Glomerular visceral epithelial cell (primary cell): ENCODE results near the gene NUP58.
A peak's percentile ranks its signal among the peaks of the same experiment; 100 is the strongest.
"Not testable (repeated sequence)": the region's sequence is repeated elsewhere in the genome, so short reads cannot be mapped to it uniquely, and the experiment has no call there.

Source experiments
- DNase-seq: peaks from one replicate; pipeline ENCODE4 v3.0.0-alpha.2; 2016; ENCODE audit errors: extremely low spot score

NUP58 gene

DNA sequence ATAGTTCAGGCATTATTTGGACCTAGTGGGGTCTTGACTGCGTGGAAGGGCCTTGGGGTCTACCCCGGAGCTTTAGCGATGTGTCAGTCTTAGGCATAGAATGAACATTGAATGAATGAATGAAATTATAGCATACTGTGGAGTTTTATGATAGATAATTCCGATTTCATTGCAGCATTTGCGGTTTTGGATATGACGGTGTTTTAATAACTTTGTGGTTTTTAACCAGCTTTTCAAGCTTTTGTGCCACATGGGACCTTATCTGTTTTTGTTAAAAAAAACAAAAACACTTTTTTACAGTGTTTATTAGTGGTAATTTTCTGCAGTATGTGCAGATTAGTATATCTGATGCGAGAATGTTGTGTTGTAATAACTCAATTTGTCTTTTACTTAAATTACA lies 696 bp downstream of the NUP58 start:
- DNase-seq = no peak

DNA sequence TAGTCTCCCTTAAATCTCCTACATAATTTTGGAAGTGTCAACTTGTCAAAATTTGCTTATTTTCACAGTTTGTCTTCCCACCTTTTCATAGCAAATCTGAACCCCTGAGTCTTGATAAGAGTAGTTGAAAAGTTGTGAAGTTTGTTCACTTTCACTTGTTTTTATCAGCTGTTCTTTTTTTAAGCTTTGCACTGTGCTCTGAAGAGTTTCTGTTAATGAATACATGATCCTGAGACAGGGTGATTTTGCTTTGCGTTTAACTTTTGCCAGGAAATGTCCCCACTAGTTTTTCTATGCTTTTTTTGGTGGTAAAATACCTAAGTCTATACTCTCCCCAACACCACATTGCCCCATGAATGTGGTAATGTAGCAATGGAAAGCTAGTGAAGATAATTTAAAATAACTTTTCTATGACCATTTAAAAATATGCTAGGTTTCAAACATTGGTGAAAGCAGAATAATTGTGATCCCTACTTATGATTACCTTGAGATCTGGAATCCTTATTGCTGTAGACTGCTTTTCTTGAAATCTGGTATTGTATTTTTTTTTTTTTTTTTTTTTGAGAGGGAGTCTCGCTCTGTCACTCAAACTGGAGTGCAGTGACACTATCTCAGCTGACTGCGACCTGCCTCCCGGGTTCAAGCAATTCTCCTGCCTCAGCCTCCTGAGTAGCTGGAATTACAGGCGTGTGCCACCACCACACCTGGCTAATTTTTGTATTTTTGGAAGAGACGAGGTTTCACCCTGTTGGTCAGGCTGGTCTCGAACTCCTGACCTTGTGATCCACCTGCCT lies 5.4 kb downstream of the NUP58 start:
- no peak for DNase-seq

DNA sequence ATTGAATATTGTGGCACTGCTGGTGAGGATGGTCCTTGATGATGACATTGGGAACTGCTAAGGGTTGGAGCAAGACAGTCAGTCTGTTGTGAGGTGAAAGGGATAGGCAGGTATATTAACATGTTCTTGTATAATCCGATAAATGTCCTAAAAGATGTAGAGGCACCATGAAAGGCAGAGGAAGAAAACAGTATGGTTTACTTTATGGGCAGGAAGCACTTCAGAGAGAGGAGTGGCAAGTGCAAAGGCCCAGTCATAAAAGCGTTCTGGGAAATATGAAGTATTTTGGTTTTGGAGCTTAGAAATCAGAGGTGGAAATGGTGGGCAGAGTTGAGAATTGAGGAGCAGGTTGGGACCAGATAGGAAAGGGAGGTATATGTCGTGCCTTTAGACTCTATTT lies 9.5 kb downstream of the NUP58 start:
- DNase-seq = no peak

DNA sequence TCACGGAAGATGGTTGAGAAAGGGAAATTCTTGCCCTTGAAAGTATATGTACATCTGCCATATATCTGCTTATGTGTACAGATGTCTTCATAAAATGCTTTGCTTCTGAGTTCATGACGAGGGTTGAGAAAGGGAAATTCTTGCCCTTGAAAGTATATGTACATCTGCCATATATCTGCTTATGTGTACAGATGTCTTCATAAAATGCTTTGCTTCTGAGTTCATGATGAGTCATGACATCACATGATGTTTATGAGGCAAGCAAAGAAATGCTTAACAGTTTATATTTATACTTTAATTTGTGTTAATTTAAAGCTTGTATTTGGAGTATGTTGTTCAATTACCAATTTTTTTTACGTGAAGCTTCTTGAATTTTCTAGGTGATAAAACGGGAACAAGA lies 17.5 kb downstream of the NUP58 start:
- not testable (repeated sequence) for DNase-seq

DNA sequence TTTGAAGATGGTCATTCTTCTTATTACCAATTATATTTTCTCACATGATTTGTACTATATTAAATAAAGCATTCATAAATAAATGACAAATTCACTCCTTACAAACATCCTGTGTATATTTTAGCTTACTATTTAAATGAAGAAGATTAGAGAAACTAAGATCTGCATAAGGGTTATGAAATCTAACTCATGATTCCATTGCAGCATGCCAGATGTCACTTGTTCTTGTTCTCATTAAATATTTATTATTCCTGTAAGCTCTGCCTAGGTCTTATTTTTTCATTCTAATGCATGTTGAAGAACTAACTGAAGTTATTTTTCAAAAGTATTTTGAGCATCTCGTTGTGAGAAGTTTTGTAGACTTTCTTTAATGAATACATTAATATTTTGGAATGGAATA lies 18.3 kb downstream of the NUP58 start:
- no peak for DNase-seq

DNA sequence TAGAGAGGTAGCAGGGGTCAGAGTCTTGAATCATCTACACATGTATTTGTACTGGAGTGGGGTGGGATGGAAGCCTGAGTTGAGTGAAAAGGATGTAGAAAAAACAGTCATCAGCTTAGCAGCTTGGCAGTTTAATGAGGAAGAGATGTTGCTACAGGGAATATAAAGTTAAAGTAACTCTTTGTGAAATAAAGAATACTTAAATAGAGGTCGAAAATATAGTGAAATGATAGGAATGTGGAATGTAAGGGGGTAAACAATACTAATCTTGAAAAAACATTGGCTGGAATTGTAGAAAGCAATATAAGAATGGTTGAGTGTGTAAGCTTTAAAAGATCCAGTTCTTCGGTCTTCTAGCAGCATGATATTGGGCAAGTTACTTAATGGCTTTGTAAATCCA lies 22.7 kb downstream of the NUP58 start:
- no peak for DNase-seq

DNA sequence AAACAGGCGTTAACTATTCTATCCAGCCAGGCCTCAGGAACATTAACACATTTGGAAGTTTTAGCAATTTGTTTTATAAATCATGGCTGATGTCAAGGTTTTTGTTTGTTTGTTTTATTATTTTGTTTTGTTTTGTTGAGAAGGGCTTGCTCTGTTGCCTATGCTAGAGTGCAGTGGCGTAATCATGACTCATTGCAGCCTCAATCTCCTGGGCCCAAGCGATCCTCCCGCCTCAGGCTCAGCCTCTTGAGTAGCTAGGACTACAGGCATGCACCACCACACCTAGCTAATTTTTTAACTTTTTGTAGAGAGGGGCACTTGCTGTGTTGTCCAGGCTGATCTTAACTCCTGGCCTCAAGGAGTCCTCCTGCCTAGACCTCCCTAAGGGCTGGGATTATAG lies 28.3 kb downstream of the NUP58 start:
- DNase-seq = no peak

DNA sequence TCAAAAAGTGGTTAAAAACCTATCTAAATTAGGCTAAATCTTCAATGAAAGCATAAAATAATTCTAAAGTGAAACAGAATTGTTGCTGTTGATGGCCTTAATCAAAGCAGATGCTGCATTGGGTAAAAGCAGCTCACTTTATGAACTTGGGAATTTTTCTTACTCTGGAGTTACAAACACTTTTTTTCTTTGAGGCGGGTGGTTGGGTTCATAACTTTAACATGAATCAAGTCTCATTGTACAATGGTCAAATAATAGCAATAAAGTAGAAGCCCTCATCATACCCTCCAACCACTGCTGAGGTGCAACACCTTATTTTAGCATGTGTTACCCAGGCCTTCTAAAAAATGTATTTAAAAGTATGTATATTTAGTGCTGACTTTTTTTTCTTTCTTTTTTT lies 29.1 kb downstream of the NUP58 start:
- no peak for DNase-seq

DNA sequence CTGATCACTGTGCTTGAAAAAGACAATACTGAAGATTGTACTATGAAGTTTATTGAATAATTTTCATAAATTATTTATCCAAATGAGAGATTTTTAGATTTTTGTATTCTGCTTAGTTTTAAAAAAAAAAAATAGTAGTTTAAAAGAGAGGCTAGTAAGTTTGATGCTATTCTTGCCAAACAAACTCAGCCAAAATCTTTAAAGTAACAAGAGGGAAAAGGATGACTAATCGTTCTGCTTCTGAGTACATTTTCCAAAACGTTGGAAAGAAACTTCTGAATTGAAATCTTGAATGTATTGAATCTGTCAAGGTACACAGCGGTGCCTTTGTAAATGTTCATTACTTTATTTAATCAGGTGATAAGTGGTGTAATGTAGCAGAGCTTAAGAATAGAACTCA lies 34.4 kb downstream of the NUP58 start:
- DNase-seq = no peak

DNA sequence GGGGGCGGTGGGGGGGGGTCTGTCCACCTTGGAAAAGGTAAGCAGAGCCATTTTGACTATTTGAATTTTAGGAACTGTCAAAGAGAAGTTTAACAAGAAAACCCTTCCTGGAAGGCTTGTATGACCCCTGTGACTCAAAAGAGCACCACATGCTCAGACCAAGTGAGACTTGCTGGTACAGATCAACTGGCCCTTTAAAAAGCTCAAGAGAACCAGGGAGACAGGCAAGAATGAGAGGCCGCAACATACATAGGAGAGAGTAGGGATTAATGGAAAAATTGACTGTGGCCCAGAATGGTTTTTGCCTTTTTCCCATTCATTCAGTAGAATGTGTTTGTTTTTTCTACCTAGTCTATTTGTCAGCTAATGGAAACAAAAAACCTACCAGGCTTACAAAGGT lies 44.2 kb downstream of the NUP58 start:
- DNase-seq = no peak

DNA sequence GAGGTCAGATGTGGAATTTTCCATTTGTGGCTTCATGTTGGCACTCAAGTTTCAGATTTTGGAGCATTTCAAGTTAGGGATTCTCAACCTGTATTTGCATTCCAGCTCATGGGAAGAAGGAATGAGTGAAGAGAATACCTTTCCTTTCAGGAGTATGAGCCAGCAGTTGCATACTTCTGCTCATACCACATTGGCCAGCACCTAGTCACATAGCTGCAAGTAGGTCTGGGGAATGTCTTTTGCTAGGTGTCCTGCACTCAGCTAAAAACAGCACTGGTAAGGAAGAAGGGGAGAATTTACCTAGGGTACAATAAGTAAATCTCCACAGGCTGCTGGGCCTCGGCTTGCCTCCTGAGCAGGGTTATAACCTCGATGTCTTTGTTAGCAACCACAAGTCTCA lies 45.7 kb downstream of the NUP58 start:
- no peak for DNase-seq

DNA sequence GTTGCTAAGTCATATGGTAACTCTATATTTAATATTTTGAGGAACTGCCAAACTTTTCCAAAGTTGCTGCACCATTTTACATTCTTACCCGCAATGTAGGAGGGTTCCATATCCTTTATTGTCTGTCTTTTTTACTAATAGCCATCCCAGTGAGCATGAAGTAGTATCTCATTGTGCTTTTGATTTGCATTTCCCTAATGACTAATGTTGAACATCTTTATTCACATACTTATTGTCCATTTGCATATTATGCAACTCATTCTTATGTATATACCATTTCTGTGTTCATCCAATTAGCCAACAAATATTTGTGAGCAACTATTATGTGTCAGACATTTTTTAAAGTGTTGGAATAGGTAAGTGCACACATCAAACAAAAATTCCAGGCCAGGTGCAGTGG lies 50.0 kb downstream of the NUP58 start:
- DNase-seq = no peak

DNA sequence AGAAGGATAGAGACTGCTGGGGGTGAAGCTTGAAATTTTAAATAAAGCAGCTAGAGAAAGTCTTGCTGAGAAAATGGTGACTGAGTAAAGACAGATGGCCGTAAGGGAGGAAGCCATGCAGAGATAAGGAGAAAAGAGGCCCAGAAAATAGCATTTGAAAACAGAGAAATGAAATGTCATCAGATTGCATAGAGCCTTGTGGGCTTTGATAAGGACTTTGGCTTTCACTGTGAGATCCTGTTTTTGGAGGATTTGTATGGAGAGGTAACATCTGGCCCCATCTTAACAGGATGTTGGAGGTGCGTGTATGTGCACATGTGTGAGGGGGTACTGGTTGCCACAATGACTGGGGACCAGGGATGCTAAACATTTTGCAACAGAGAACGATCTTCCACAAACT lies 50.8 kb downstream of the NUP58 start:
- DNase-seq = no peak

DNA sequence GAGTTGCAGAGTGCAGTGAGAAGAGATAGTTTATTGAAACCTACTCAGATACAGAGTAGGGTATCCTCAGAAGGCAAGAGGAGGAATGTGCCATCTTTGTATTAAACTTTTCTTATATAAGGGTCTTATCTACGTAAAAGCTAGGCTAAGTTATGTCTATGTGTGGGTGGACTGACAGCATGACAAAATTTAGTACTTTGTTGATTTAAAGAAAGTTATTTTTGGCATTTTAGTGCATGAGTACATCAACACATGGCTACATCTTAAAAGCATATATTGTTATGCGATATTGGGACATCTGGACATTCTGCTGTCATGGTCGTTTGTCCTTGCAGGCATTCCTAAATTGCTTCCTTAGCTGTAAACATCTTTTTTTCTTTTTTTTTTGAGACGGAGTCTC lies 51.4 kb downstream of the NUP58 start:
- no peak for DNase-seq

DNA sequence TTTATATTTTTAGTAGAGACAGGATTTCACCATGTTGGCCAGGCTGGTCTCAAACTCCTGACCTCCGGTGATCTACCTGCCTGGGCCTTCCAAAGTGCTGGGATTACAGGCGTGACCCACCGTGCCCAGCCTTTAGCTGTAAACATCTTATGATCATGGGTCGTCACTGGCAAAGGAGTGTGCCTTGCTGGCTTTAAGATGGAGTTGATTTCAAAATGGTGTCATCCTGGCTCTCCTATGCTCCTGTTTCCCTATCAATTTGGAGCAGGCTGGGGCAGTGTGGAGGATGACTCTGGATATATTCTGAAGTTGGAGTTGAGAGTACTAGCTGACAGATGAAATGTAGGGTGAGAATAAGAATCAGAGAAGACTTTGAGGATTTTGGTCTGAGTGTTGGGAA lies 51.9 kb downstream of the NUP58 start:
- no peak for DNase-seq

DNA sequence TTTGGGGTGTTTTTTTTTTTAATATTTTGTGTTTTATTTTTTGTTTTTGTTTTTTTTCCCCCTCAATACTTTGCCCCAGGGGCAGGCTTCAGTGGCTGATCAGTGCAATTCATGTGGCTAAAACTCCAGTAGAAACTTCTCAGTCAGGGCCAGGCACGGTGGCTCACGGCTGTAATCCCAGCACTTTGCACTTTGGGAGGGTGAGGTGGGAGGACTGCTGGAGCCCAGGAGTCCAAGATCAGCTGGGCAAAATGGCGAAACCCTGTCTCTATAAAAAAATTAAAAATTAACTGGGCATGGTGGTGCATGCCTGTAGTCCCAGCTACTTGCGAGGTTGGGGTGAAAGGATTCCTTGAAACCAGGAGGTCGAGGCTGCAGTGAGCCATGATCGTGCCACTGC lies 53.0 kb downstream of the NUP58 start:
- DNase-seq = no peak

DNA sequence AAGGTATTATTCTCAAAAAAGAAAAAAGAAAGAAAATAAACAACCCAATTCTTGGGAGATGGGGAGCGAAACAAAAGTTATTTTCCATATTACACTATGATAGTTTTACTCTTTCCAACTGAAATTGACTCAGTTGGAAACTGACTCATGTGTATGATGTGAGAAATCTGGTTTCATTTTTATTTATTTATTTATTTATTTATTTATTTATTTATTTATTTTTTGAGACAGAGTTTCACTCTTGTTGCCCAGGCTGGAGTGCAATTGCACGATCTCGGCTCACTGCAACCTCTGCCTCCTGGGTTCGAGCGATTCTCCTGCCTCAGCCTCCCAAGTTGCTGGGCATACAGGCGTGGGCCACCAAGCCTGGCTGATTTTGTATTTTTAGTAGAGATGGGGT lies 59.0 kb downstream of the NUP58 start:
- not testable (repeated sequence) for DNase-seq

DNA sequence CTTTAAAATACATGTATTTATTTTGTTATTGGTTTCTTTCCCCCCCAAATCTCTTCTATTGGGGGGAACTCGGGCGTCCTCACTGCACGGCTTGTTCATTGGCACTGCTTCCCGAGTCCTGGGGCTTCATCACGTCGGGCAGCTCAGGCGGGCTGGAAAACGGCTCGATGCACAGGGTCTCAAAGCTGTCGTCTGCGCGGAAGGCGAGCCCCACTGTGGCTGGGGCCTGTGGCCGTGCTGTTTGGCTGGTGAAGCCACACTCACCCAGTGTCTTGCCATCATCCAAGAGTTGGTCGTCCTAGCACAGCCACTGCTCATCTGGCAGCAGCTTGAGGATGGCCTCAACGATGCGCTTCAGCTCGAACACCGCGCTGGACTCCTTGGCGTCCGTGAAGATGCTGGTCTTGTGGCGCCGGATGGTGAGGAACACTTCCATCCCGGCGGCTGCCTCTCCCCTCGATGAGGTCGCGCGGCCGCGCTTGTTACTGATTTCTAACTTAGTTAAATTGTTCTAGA lies 64.4 kb downstream of the NUP58 start:
- no peak for DNase-seq

DNA sequence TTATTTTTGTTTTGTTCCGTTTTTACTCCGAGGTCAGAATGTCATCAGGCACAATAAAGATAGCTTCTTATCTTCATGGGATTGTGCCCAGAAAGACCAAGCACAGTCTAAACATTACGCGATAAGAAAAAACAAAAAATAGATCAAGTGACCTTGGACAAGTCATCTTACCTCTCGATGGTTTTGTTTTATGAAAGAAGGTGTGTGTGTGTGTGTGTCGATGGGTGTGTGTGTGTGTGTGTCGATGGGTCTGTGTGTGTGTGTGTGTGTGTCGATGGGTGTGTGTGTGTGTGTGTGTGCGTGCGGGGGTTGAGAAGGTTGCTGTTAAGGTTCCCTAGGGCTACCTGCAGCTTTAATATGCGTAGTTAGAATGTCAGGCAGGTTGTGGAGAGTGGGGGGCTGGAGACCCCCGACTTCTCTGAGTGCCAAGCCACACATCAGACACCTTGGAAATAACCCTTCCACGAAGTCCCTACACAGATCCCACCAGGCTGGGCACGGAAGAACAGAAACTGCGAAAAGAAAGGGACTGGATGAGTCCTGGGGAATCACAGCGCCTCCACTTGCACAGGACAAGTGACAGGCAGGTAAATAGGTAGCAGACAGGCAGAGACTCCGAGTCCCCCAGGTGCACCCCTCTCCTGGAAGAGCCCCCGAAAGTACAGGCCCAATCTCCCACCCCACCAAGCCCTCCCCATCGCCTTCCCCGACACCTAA lies 69.9 kb downstream of the NUP58 start:
- DNase-seq = no peak

DNA sequence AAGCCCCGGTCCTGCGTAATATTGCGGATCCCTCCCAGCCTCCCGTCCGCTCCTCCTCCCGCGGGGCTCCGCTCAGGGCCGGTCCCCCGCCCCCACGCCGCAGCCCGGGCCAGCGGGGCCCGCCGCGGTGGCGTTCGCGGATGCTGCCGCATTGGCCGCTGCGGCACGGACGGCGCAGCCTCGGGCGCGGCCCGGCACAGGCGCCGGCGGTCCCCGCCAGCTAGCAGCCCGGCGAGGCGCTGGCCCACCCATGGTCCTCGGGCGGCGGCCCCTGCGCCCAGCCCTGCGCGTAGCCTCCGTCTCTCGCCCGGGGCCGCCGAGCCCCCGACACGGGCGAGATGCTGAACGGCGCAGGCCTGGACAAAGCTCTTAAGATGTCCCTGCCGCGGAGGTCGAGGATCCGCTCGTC lies 70.5 kb downstream of the NUP58 start, which contains the start of gene ATP8A2:
ATP8A2 (plus strand) TSS at position 100 of the 409 bp plus-strand sequence; CDS start at position 339, 239 bp downstream.
- DNase-seq = no peak

DNA sequence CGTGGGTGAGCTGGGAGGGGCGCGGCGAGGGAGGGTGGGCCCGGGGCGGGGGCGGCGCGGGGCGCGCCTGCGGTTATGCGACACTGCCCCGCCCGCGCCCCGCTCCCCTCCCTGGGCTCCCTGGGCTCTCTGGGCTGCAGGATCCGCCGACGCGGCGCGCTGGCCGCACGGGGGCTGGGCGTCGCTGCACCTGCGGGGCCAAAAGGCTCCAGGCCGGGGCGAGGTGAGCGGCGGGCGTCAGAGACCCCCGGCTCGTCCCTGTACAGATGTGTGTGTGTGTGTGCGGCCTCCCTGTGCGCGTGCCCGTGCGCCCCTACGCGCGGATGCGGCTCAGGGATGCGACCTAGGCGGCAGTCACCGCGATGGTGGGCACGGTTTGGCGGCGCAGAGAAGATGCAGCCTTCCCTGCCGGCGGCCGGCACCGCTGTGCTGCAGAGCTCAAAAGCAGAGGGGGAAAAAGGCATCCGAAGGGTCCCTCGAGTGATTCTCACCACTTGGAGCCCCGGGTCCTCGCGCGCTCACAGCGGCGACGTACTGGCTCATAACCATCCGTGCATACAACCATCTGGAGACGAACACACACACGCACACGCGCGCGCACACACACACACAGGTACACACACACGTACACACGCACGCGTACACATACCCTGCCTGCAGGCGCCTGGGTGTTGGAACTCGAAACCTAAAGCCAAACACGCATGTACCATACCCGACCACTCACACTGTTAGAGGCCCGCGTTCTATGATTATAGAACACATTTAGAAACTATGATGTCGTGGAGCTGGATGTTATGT lies 71.1 kb downstream of the NUP58 start:
- no peak for DNase-seq

DNA sequence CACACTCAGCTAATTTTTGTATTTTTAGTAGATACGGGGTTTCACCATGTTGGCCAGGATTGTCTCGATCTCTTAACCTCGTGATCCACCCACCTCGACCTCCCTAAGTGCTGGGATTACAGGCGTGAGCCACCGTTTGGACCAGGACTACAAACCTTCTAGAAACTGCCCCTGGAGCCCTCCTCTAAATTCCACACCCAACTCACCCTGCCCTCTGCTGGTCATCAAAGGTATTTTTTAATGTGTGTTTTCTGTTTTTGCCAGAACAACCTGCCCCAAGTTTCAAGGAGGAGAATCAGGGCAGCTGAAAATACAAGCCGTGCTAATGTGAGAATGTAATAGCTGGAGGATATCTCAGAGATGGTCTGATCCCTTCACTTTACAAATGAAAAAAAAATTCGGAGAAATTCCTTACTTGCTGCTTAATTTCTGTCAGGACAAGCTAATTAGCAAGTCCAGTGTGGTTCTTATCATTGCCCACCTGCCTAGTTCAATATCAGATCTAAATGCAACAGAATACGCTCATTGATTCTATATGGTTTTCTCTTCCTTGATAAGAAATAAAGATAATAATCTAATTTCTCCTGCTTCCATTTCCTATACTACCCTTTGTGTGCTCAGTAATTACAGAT lies 74.4 kb downstream of the NUP58 start:
- DNase-seq = peak; percentile 57
